ENCODE results near the gene PCMT1. TPM values are rescaled to one million over a fixed set of nuclear protein-coding genes. Genes with fewer than 3 reads are reported as not detected.

PCMT1 gene
- total and polyA plus RNA-seq, 2 of the 13 experiments (the other 11 are each of a cell fraction or from before 2014, with no cell fraction given): 112 to 169 TPM

- TF ChIP-seq, protein P1, sequence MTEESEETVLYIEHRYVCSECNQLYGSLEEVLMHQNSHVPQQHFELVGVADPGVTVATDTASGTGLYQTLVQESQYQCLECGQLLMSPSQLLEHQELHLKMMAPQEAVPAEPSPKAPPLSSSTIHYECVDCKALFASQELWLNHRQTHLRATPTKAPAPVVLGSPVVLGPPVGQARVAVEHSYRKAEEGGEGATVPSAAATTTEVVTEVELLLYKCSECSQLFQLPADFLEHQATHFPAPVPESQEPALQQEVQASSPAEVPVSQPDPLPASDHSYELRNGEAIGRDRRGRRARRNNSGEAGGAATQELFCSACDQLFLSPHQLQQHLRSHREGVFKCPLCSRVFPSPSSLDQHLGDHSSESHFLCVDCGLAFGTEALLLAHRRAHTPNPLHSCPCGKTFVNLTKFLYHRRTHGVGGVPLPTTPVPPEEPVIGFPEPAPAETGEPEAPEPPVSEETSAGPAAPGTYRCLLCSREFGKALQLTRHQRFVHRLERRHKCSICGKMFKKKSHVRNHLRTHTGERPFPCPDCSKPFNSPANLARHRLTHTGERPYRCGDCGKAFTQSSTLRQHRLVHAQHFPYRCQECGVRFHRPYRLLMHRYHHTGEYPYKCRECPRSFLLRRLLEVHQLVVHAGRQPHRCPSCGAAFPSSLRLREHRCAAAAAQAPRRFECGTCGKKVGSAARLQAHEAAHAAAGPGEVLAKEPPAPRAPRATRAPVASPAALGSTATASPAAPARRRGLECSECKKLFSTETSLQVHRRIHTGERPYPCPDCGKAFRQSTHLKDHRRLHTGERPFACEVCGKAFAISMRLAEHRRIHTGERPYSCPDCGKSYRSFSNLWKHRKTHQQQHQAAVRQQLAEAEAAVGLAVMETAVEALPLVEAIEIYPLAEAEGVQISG (CRISPR knock-in tag; IDR thresholded peaks at IDR 0.05): peak; percentile 90
- TF ChIP-seq, protein P2, sequence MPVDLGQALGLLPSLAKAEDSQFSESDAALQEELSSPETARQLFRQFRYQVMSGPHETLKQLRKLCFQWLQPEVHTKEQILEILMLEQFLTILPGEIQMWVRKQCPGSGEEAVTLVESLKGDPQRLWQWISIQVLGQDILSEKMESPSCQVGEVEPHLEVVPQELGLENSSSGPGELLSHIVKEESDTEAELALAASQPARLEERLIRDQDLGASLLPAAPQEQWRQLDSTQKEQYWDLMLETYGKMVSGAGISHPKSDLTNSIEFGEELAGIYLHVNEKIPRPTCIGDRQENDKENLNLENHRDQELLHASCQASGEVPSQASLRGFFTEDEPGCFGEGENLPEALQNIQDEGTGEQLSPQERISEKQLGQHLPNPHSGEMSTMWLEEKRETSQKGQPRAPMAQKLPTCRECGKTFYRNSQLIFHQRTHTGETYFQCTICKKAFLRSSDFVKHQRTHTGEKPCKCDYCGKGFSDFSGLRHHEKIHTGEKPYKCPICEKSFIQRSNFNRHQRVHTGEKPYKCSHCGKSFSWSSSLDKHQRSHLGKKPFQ (CRISPR knock-in tag; IDR thresholded peaks at IDR 0.05; ENCODE audit: insufficient replicate concordance): no peak
- TF ChIP-seq REL (CRISPR knock-in tag; conservative IDR thresholded peaks at IDR 0.05): no peak
- peak; percentile 85; the same call in 1 of the 2 replicates for TF ChIP-seq ATF7-NPFF (CRISPR knock-in tag; IDR thresholded peaks at IDR 0.05; ENCODE audit: low read depth)
- no peak for TF ChIP-seq ZNF20 (CRISPR knock-in tag; IDR thresholded peaks at IDR 0.05)
- peak; percentile 73; the same call in 1 of the 2 replicates for TF ChIP-seq ZNF343 (CRISPR knock-in tag; IDR thresholded peaks at IDR 0.05)
- TF ChIP-seq, protein P3, sequence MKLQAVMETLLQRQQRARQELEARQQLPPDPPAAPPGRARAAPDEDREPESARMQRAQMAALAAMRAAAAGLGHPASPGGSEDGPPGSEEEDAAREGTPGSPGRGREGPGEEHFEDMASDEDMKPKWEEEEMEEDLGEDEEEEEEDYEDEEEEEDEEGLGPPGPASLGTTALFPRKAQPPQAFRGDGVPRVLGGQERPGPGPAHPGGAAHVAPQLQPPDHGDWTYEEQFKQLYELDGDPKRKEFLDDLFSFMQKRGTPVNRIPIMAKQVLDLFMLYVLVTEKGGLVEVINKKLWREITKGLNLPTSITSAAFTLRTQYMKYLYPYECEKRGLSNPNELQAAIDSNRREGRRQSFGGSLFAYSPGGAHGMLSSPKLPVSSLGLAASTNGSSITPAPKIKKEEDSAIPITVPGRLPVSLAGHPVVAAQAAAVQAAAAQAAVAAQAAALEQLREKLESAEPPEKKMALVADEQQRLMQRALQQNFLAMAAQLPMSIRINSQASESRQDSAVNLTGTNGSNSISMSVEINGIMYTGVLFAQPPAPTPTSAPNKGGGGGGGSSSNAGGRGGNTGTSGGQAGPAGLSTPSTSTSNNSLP (IDR thresholded peaks at IDR 0.05; ENCODE audit: low read depth, low read length): peak; percentile 60; the same call in 1 of the 2 replicates
- no peak for TF ChIP-seq ZNF550 (CRISPR knock-in tag; IDR thresholded peaks at IDR 0.05; ENCODE audit: borderline replicate concordance)
- peak; percentile 95 for TF ChIP-seq ERF (CRISPR knock-in tag; IDR thresholded peaks at IDR 0.05)
- peak; percentile 83; the same call in 1 of the 2 replicates for TF ChIP-seq PRDM10 (CRISPR knock-in tag; IDR thresholded peaks at IDR 0.05; ENCODE audit: low read depth)
- TF ChIP-seq NFRKB (IDR thresholded peaks at IDR 0.05): no peak
- TF ChIP-seq GABPB1 (CRISPR knock-in tag; IDR thresholded peaks at IDR 0.05): peak; percentile 88
- TF ChIP-seq, protein P4, sequence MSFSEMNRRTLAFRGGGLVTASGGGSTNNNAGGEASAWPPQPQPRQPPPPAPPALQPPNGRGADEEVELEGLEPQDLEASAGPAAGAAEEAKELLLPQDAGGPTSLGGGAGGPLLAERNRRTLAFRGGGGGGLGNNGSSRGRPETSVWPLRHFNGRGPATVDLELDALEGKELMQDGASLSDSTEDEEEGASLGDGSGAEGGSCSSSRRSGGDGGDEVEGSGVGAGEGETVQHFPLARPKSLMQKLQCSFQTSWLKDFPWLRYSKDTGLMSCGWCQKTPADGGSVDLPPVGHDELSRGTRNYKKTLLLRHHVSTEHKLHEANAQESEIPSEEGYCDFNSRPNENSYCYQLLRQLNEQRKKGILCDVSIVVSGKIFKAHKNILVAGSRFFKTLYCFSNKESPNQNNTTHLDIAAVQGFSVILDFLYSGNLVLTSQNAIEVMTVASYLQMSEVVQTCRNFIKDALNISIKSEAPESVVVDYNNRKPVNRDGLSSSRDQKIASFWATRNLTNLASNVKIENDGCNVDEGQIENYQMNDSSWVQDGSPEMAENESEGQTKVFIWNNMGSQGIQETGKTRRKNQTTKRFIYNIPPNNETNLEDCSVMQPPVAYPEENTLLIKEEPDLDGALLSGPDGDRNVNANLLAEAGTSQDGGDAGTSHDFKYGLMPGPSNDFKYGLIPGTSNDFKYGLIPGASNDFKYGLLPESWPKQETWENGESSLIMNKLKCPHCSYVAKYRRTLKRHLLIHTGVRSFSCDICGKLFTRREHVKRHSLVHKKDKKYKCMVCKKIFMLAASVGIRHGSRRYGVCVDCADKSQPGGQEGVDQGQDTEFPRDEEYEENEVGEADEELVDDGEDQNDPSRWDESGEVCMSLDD (CRISPR knock-in tag; IDR thresholded peaks at IDR 0.05; ENCODE audit: borderline replicate concordance): no peak
- peak; percentile 54; the same call in 1 of the 2 replicates for TF ChIP-seq KLF6 (CRISPR knock-in tag; IDR thresholded peaks at IDR 0.05)
- no peak for TF ChIP-seq ZNF569 (CRISPR knock-in tag; IDR thresholded peaks at IDR 0.05; ENCODE audit: borderline replicate concordance)
These were observed 3.2 kb upstream of the PCMT1 start, which contains the start of gene NUP43 (continued) for GRCh38 chr6:149746147-149746946.
